NCI-H2029 treated with DMSO at 0.1 percent for 48 hours (cell line): ENCODE measurements around the gene PDE8B.
A peak's percentile ranks its signal among the peaks of the same experiment; 100 is the strongest.

Experiments
- DNase-seq: peaks from one replicate; lab custom pipeline; 2025; lab: John Stamatoyannopoulos, UW

Gene PDE8B

DNA sequence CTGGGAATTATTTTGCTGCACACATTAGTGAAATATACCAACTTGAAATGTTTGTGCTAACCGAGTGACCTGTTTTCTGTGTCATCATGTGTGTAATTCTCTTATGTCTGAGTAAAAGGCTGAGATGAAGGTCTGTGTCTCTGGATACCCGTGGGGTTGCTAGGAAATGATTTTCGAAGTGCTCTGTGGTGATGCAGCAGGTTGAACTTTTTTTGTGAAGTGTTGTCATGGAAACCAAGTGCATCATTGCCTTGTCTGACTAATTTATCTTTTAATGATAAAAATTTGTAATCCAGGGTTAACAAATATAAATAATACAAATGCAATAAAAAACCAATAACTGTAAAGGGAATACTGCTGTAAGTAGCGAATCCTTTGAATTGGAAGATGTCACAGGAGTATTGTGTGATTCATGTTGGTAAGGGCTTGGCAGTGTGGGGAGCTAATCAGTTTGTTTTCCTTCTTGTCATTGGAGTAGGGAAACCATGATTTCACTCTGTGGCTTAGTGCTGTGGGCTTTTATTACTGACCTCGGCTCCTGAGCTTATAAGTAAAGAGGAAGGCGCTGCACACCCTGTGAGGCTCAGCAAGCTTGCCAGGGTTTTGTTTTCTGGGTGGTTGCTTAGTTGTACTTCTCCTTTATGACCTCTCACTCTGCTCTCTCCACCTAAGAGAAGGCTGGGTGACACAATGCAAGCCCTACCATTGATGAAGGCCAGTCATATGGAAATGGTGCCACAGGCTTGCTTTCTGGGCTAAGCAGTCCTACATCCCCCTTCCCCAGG is 22.3 kb downstream of the PDE8B start:
- DNase-seq, result no peak

GRCh38 chr5:77235846-77236721 is 25.6 kb downstream of the PDE8B start:
- DNase-seq, result no peak

GRCh38 chr5:77239126-77239741 is 28.8 kb downstream of the PDE8B start:
- DNase-seq, result no peak

GRCh38 chr5:77241444-77241843 is 31.0 kb downstream of the PDE8B start:
- no peak for DNase-seq

- DNase-seq, result no peak
These were observed 39.0 kb downstream of the PDE8B start for GRCh38 chr5:77249475-77249874.

- no peak for DNase-seq
These were observed 39.5 kb downstream of the PDE8B start for GRCh38 chr5:77250021-77250420.

- DNase-seq, result no peak
These were observed 41.4 kb downstream of the PDE8B start for GRCh38 chr5:77251921-77252320.

DNA sequence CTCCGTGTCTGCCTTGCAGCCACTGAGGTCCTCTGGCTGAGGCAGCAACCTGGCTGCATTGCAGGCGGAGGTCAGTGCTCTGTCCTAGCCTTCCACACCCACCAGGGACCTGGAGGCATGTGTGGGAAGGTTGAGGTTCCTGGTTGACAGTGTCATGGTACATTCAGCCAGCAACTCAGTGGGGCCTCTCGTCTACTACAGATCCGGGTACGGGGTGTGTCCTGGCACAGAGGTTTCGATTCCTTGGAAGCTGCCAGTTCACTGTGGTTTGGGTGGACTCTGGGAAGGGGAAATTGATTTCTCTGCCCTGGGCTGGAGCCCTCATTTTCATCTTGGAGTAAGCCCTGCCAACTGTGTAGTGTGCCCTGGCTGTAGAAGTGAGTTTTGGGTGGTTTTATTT is 45.1 kb downstream of the PDE8B start:
- DNase-seq, result no peak

- no peak for DNase-seq
These were observed 45.9 kb downstream of the PDE8B start for GRCh38 chr5:77256406-77256805.

DNA sequence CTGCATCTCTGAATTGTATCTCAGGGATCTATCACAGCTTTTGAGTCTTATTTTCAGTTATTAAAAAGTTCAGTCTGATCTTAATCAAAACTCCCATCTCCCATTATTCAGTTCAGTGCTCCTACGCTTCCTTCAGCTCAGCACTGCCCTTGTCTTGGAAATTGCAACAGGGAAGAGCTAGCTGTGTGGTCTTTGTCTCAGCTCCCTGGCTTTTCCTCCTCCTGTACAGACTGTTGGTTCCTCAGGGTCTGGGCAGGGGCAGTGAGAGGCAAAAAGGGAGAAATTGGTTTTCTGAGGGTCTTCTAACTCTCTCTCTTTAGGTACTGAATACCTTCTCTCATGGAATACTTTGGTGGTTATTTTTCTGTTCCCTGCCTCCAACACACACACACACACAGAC is 48.2 kb downstream of the PDE8B start:
- DNase-seq, result no peak

DNA sequence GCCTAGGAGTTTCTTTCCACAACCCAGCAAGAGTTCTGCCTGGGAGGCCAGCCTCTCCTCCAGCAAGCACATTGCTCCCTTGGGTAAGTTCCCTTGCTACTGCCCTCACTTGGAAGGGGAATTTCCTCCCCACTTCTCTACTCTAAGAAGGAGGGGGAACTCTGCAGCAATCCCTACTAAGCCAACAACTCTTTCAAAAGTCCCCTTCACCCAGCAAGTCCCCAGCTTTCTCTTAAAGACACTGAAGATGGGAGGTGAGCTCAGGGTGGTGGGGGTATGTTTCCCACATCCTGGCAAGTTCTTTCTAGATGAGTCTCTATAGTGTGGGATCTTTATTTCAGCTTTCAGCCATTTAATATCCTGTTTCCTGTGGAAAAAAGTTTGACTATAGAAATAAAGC is 49.0 kb downstream of the PDE8B start:
- no peak for DNase-seq

- DNase-seq, result peak; percentile 49
These were observed 52.2 kb downstream of the PDE8B start for GRCh38 chr5:77262697-77263096.

GRCh38 chr5:77266291-77266690 is 55.8 kb downstream of the PDE8B start:
- no peak for DNase-seq

DNA sequence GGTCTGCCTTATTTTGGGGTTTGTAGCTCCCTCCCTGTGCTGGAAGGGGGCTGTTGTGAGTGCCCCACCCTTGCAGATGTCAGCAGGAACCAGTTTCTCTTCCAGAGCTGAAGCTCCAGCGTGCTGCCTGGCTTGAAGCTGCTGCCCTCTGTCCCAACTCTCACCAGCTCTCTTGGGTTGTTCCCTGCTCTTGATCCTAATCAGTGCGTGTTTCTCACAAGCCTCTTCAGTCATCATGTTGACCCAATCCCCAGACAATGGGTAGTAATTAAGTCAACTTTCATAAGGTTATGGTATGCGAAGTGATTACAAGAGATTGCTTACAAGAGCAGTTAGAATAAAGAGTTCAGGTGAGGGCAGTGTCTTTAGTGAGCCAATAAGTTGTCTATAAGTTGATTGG is 57.0 kb downstream of the PDE8B start:
- DNase-seq, result no peak

DNA sequence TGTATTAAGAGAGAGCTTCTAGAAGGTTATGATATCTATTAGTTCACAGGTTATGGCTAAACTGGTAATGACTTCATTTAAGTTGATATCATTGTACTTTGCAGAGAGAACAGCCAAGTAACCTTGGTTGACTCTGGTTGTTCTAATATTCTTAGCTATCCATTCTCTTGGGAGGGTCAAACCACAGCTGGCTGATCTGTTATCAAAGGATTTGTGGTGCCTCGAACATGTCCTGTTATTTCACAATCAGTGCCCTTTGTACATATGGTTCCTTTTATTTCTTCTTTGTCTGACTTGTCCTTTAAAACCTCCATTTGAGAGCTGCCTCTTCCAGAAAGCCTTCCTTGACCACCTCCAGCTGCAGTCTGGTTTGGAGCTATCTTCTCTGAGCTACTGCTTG is 61.7 kb downstream of the PDE8B start:
- no peak for DNase-seq

GRCh38 chr5:77277759-77278158 is 67.3 kb downstream of the PDE8B start:
- no peak for DNase-seq

GRCh38 chr5:77280036-77280435 is 69.6 kb downstream of the PDE8B start:
- DNase-seq, result peak; percentile 76

- no peak for DNase-seq
These were observed 71.5 kb downstream of the PDE8B start for GRCh38 chr5:77281969-77282336.

- peak; percentile 18 for DNase-seq
These were observed 72.0 kb downstream of the PDE8B start for GRCh38 chr5:77282337-77283027.

DNA sequence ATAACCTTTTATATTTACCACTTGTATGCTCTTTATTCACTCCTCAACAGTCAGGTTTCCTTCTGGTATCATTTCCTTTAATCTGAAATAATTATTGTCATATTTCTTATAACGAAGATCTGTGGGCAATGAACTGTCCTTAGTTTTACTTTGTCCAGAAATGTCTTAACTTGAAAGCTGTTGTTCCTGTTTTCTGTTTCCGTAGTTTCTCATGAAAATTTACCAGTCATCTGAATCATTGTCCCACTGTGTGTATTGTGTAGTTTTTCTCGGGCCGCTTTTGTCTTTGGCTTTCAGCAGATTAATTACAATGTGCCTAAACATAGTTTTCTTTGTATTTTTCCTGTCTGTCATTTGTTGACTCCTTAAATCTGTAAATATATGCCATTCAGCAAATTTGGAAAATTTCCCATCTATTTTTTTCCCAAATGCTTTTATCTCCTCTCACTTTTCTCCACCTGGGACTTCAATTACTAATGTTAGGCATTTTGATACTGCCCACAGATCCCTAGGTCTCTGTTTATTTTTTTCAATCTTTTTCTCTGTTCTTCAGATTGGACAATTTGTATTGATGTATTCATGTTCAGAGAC is 74.9 kb downstream of the PDE8B start:
- DNase-seq, result no peak

GRCh38 chr5:77292026-77292757 is 81.7 kb downstream of the PDE8B start:
- no peak for DNase-seq
